Adrenal gland (tissue), 12 donors: ENCODE data around the gene CADPS. TPM values are rescaled to one million over a fixed set of nuclear protein-coding genes. Genes with fewer than 3 reads are reported as not detected.

ENCODE experiments used
- DNase-seq, 7 donors: peaks; one replicate each; pipeline ENCODE4 v3.0.0-alpha.2; 2019 to 2020
- H3K27ac ChIP-seq, 5 donors: fragments of 200-600 bp; sonication (generic) in 4 of 5; 1 replicate in 3 of 5; 2 replicates in 2 of 5; pipeline versions ENCODE4 v1.5.1 to v1.8.0; 2016 to 2020; ENCODE audit warnings: mild to moderate bottlenecking in 1 of 5
- H3K27me3 ChIP-seq: fragments of 200-600 bp; 2 replicates; pipeline ENCODE4 v1.8.0; 2021
- H3K36me3 ChIP-seq, 2 donors: fragments of 200-600 bp; replicated peaks in 1 of 2; 1 replicate in 1 of 2; 2 replicates in 1 of 2; pipeline versions ENCODE4 v1.5.1 to v1.8.0; 2018 to 2022
- H3K4me1 ChIP-seq, 2 donors: fragments of 200-600 bp; replicated peaks in 1 of 2; 1 replicate in 1 of 2; 2 replicates in 1 of 2; pipeline versions ENCODE4 v1.5.1 to v1.8.0; 2018 to 2021
- H3K4me3 ChIP-seq, 4 donors: fragments of 200-600 bp; sonication (generic) in 3 of 4; one replicate each; pipeline ENCODE4 v1.5.1; 2016 to 2018
- H3K9me3 ChIP-seq, 3 donors: fragments of 200-600 bp; sonication (generic) in 1 of 3; replicated peaks in 1 of 3; 1 replicate in 2 of 3; 2 replicates in 1 of 3; pipeline versions ENCODE4 v1.5.1 to v1.8.0; 2016 to 2021
- CTCF ChIP-seq, 6 experiments: fragments of 450-650 bp in 4 of 6; fragments of 200-600 bp in 2 of 6; sonication (generic) in 1 of 6; IDR thresholded peaks; 1 replicate in 5 of 6; 2 replicates in 1 of 6; pipeline versions ENCODE4 v1.5.1 to v1.8.0; 2016 to 2021; ENCODE audit warnings: antibody characterized with exemption in 6 of 6, mild to moderate bottlenecking in 2 of 6, moderate library complexity in 1 of 6
- POLR2A ChIP-seq, 2 donors: fragments of 450-650 bp; IDR thresholded peaks; one replicate each; pipeline ENCODE4 v1.6.1; 2017; ENCODE audit warnings: antibody characterized with exemption in 2 of 2, mild to moderate bottlenecking in 2 of 2, moderate library complexity in 1 of 2
- WGBS, 4 donors: extraction: QIAGEN DNeasy Blood & Tissue Kit in 2 of 4; methylation state at CpG; one replicate each; pipeline versions ENCODE4 v1.1.5 to v1.1.7; 2013 to 2017; 5-methylcytosine and 5-hydroxymethylcytosine counted together
- intact Hi-C, 2 donors: fragments of 100-400 bp; cut with DNase I; formaldehyde crosslinking; loops; one replicate each; pipeline versions ENCODE4 v1.14.1 to v1.15.0; 2022 to 2023
- polyA plus RNA-seq, 3 donors: library from polyadenylated mRNA; stranded (reverse); fragments of 200-250 nt in 2 of 3; fragments of 350-450 nt in 1 of 3; fragmentation: Illumina TruSeq in 1 of 3; extraction: RNeasy Lipid Tissue Mini Kit (QIAGEN cat#74804) in 1 of 3; gene quantifications; one replicate each; pipeline ENCODE4 v1.2.3, GENCODE V29; 2013 to 2014
- total RNA-seq, 9 donors: library from RNA; depleted of rRNA in 4 of 9; stranded (reverse); fragments of >200 nt in 4 of 9; fragments of 120-200 nt in 1 of 9; fragmentation: NEBNext Ultra II Directional in 1 of 9; extraction: Animal tissue kit (Norgen Biotek cat#: 25700) in 1 of 9; gene quantifications; one replicate each; pipeline versions ENCODE4 v1.1.0 to v1.2.4, GENCODE V29; 2013 to 2023
- donor health status: healthy with polysubstance abuse.
- donor health status: Bipolar disorder and iron deficiency.
- donor health status: DM: yes; HTN: yes; CAD: no.
- donor health status: DM: no; HTN: no; CAD: no.
- donor health status: DM: no; HTN: no; CAD: no.
- donor health status: DM: yes; HTN: yes; CAD: no.

CADPS gene
- total and polyA plus RNA-seq, 12 donors = 0.24 to 36.5 (median 11.2) TPM; not detected in 2

GRCh38 chr3:62550439-62550838 is 324.8 kb downstream of the CADPS start:
- Histone ChIP-seq H3K4me3 (no peak overlapping the region), H3K36me3 (no peaks in the 10 kb centered on the region), H3K27me3 (peaks cover 7% of the 10 kb centered on the region), H3K9me3 (no peaks in the 10 kb centered on the region), H3K27ac (no peak overlapping the region), H3K4me1 (no peaks in the 10 kb centered on the region)
- intact Hi-C loops = loop anchor here in 1 of 2 donors (5.0 kb wide), 1 partner anchor 213 kb away; no protein-coding TSS in a partner anchor
- 59 to 68% (median 63%) methylated on average over 5 of the region's 5 CpGs for WGBS, 4 donors
- no peak for DNase-seq
- TF ChIP-seq CTCF (IDR thresholded peaks at IDR 0.05) (no peak), POLR2A (IDR thresholded peaks at IDR 0.05) (no peak)

- H3K9me3 ChIP-seq = no peaks in the 10 kb centered on the region
- peaks cover 7% of the 10 kb centered on the region for H3K27me3 ChIP-seq
- no peak overlapping the region for H3K27ac ChIP-seq
- H3K4me3 ChIP-seq = no peak overlapping the region
- no peaks in the 10 kb centered on the region for H3K4me1 ChIP-seq
- 43 to 61% (median 50%) methylated on average over 2 of the region's 2 CpGs for WGBS, 4 donors
- TF ChIP-seq CTCF (IDR thresholded peaks at IDR 0.05) = no peak
- no peak for TF ChIP-seq POLR2A (IDR thresholded peaks at IDR 0.05)
- intact Hi-C loops = no loop called here
- no peaks in the 10 kb centered on the region for H3K36me3 ChIP-seq
- no peak for DNase-seq
Measured at GRCh38 chr3:62548528-62549205, 326.5 kb downstream of the CADPS start.

GRCh38 chr3:62546266-62546665 is 328.9 kb downstream of the CADPS start:
- no peaks in the 10 kb centered on the region for H3K9me3 ChIP-seq
- peaks cover under 1% of the 10 kb centered on the region for H3K27me3 ChIP-seq
- no peak for DNase-seq
- TF ChIP-seq POLR2A (IDR thresholded peaks at IDR 0.05) (no peak), CTCF (IDR thresholded peaks at IDR 0.05) (no peak)
- H3K27ac ChIP-seq = no peak overlapping the region
- intact Hi-C loops = no loop called here
- H3K36me3 ChIP-seq = no peaks in the 10 kb centered on the region
- 75 to 87% (median 77%) methylated on average over 7 of the region's 7 CpGs for WGBS, 4 donors
- H3K4me1 ChIP-seq = no peaks in the 10 kb centered on the region
- H3K4me3 ChIP-seq = no peak overlapping the region

GRCh38 chr3:62542185-62542584 is 333.0 kb downstream of the CADPS start:
- Histone ChIP-seq H3K4me3 (no peak overlapping the region), H3K27ac (no peak overlapping the region), H3K4me1 (no peaks in the 10 kb centered on the region), H3K27me3 (no peaks in the 10 kb centered on the region), H3K36me3 (no peaks in the 10 kb centered on the region), H3K9me3 (no peaks in the 10 kb centered on the region)
- TF ChIP-seq POLR2A (IDR thresholded peaks at IDR 0.05) (no peak), CTCF (IDR thresholded peaks at IDR 0.05) (no peak)
- intact Hi-C loops = no loop called here
- no peak for DNase-seq
- WGBS, 4 donors = 69 to 89% (median 78%) methylated on average over 2 of the region's 2 CpGs
